GM18505 (cell line): ENCODE measurements around the gene OXCT1.
"Not testable (repeated sequence)": the region's sequence is repeated elsewhere in the genome, so short reads cannot be mapped to it uniquely, and the experiment has no call there.

Source experiments
- ATAC-seq: cut with Tn5 transposase; IDR thresholded peaks from one replicate; pipeline ENCODE4 v1.9.1; 2021; ENCODE audit not compliant: unreplicated experiment
- POLR2A ChIP-seq: IDR thresholded peaks from 4 replicates; pipeline ENCODE4 v1.6.1; 2011; ENCODE audit warnings: borderline replicate concordance; ENCODE audit not compliant: insufficient read depth, insufficient read length; ENCODE audit errors: extremely low read depth

OXCT1 gene

GRCh38 chr5:41832430-41832829, 37.8 kb downstream of the OXCT1 start:
- ATAC-seq: no peak
- TF ChIP-seq POLR2A: no peak

- ATAC-seq: peak; percentile 74
- no peak for TF ChIP-seq POLR2A
These were observed 39.1 kb downstream of the OXCT1 start for GRCh38 chr5:41831155-41831554.

GRCh38 chr5:41827792-41828191, 42.4 kb downstream of the OXCT1 start:
- no peak for TF ChIP-seq POLR2A
- ATAC-seq: no peak

- no peak for ATAC-seq
- no peak for TF ChIP-seq POLR2A
These were observed 48.2 kb downstream of the OXCT1 start for GRCh38 chr5:41822036-41822435.

- no peak for TF ChIP-seq POLR2A
- no peak for ATAC-seq
These were observed 49.2 kb downstream of the OXCT1 start for GRCh38 chr5:41821051-41821450.

GRCh38 chr5:41820150-41820549, 50.1 kb downstream of the OXCT1 start:
- no peak for TF ChIP-seq POLR2A
- no peak for ATAC-seq

GRCh38 chr5:41817625-41818301, 52.5 kb downstream of the OXCT1 start:
- no peak for ATAC-seq
- TF ChIP-seq POLR2A: no peak

- TF ChIP-seq POLR2A: no peak
- no peak for ATAC-seq
These were observed 54.5 kb downstream of the OXCT1 start for GRCh38 chr5:41815663-41816229.

GRCh38 chr5:41815261-41815660, 55.0 kb downstream of the OXCT1 start:
- no peak for TF ChIP-seq POLR2A
- no peak for ATAC-seq

- not testable (repeated sequence) for ATAC-seq
These were observed 55.9 kb downstream of the OXCT1 start for GRCh38 chr5:41814306-41814705.

- no peak for ATAC-seq
These were observed 58.1 kb downstream of the OXCT1 start for GRCh38 chr5:41812156-41812555.

GRCh38 chr5:41809128-41809527, 61.1 kb downstream of the OXCT1 start:
- TF ChIP-seq POLR2A: no peak
- ATAC-seq: no peak

More at GRCh38 chr5:41812156-41812555, 58.1 kb downstream of the OXCT1 start:
- TF ChIP-seq POLR2A: no peak

GRCh38 chr5:41808294-41808693, 61.9 kb downstream of the OXCT1 start:
- no peak for ATAC-seq
- no peak for TF ChIP-seq POLR2A

GRCh38 chr5:41797662-41798061, 72.6 kb downstream of the OXCT1 start:
- TF ChIP-seq POLR2A: no peak
- no peak for ATAC-seq
